H1 (cell line): Measurements from ENCODE around the gene UPK1B. TPM values are rescaled to one million over a fixed set of nuclear protein-coding genes. Genes with fewer than 3 reads are reported as not detected.

Experiments used
- CTCF ChIA-PET: fragments of 300-600 bp; sonication (Branson Sonifier 250); formaldehyde crosslinking; loops from one replicate; lab custom pipeline; 2021; ENCODE audit not compliant: partially characterized antibody; lab: Charles Lee
- POLR2A ChIA-PET: fragments of 300-600 bp; sonication (Branson Sonifier 250); formaldehyde crosslinking; loops from one replicate; lab custom pipeline; 2021; ENCODE audit warnings: inconsistent platforms; ENCODE audit not compliant: partially characterized antibody; lab: Charles Lee
- DNase-seq, 2 experiments: peaks; one replicate each; pipeline versions ENCODE4 v3.0.0 to v3.0.0-alpha.2; 2010 to 2022; ENCODE audit warnings: low spot score in 2 of 2, low read depth in 1 of 2, mixed read lengths in 1 of 2
- FAIRE-seq: peaks from 2 replicates; lab custom pipeline; 2011; peaks lifted over from hg19 to GRCh38; lab: Jason Lieb, UNC
- H2AFZ ChIP-seq: 2 replicates; pipeline ENCODE4 v1.8.1; 2012; ENCODE audit warnings: low read length, inconsistent platforms
- H2AK5ac ChIP-seq: 2 replicates; pipeline ENCODE4 v1.6.1; 2013; ENCODE audit warnings: low read depth, low read length
- H2BK120ac ChIP-seq: replicated peaks from 2 replicates; pipeline ENCODE3; 2013; ENCODE audit warnings: low read depth, low read length, inconsistent platforms
- H2BK12ac ChIP-seq: 2 replicates; pipeline ENCODE4 v1.6.1; 2013; ENCODE audit warnings: low read depth, low read length
- H2BK15ac ChIP-seq: 2 replicates; pipeline ENCODE4 v1.6.1; 2013; ENCODE audit warnings: low read length
- H2BK20ac ChIP-seq: 2 replicates; pipeline ENCODE4 v1.6.1; 2013; ENCODE audit warnings: low read length
- H2BK5ac ChIP-seq: 2 replicates; pipeline ENCODE4 v1.6.1; 2013; ENCODE audit warnings: low read depth, low read length
- H3K14ac ChIP-seq: 2 replicates; pipeline ENCODE4 v1.6.1; 2013; ENCODE audit warnings: inconsistent platforms; ENCODE audit not compliant: insufficient read length
- H3K18ac ChIP-seq: 2 replicates; pipeline ENCODE4 v1.6.1; 2013; ENCODE audit warnings: low read length; ENCODE audit errors: extremely low read depth
- H3K23ac ChIP-seq: 2 replicates; pipeline ENCODE4 v1.6.1; 2013; ENCODE audit warnings: inconsistent platforms; ENCODE audit not compliant: insufficient read length
- H3K23me2 ChIP-seq: 2 replicates; pipeline ENCODE4 v1.6.1; 2013; ENCODE audit warnings: low read depth, low read length
- H3K27ac ChIP-seq: 2 replicates; pipeline ENCODE4 v1.6.1; 2011; ENCODE audit warnings: low read depth, low read length, inconsistent platforms
- H3K27me3 ChIP-seq, 4 experiments: replicated peaks in 1 of 4; 1 replicate in 1 of 4; 2 replicates in 3 of 4; pipeline versions ENCODE4 v1.6.1 to v1.8.1; 2011 to 2013; ENCODE audit warnings: low read length in 3 of 4, mild to moderate bottlenecking in 3 of 4, inconsistent platforms in 2 of 4, mixed read lengths in 2 of 4, moderate library complexity in 1 of 4; ENCODE audit not compliant: control insufficient read depth in 3 of 4, insufficient read depth in 3 of 4; ENCODE audit errors: extremely low read depth in 1 of 4
- H3K36me3 ChIP-seq, 4 experiments: 2 replicates each; pipeline versions ENCODE4 v1.6.1 to v1.8.1; 2011 to 2013; ENCODE audit warnings: mild to moderate bottlenecking in 4 of 4, low read length in 3 of 4, moderate library complexity in 2 of 4, control low read depth in 1 of 4, inconsistent platforms in 1 of 4; ENCODE audit not compliant: insufficient read depth in 4 of 4, control insufficient read depth in 2 of 4
- H3K4ac ChIP-seq: replicated peaks from 2 replicates; pipeline ENCODE3; 2013; ENCODE audit warnings: low read length, low read depth, mixed read lengths, inconsistent platforms; ENCODE audit not compliant: insufficient read length
- H3K4me1 ChIP-seq, 4 experiments: replicated peaks in 1 of 4; 1 replicate in 1 of 4; 2 replicates in 3 of 4; pipeline versions ENCODE4 v1.6.1 to v1.8.1; 2011 to 2013; ENCODE audit warnings: low read length in 3 of 4, inconsistent platforms in 2 of 4, mixed read lengths in 1 of 4; ENCODE audit not compliant: insufficient read depth in 4 of 4, control insufficient read depth in 3 of 4
- H3K4me2 ChIP-seq, 2 experiments: 2 replicates each; pipeline versions ENCODE4 v1.6.1 to v1.8.1; 2011 to 2013; ENCODE audit warnings: low read depth in 2 of 2, low read length in 2 of 2, control low read depth in 1 of 2, inconsistent platforms in 1 of 2, mild to moderate bottlenecking in 1 of 2; ENCODE audit not compliant: insufficient read depth in 1 of 2
- H3K4me3 ChIP-seq, 4 experiments: fragments of 200-600, 300-600 bp in 1 of 4; sonication (generic), shearing (Covaris generic), sonication (Bioruptor Twin) in 1 of 4; 2 replicates each; pipeline versions ENCODE4 v1.5.1 to v1.8.1; 2011 to 2016; ENCODE audit warnings: low read length in 4 of 4, low read depth in 3 of 4, control low read depth in 2 of 4, inconsistent platforms in 2 of 4, mild to moderate bottlenecking in 2 of 4, mixed read lengths in 1 of 4, moderate library complexity in 1 of 4; ENCODE audit not compliant: insufficient read depth in 2 of 4; ENCODE audit errors: extremely low read depth in 1 of 4
- H3K56ac ChIP-seq: replicated peaks from 2 replicates; pipeline ENCODE3; 2013; ENCODE audit warnings: low read depth, mild to moderate bottlenecking, mixed read lengths, low read length, inconsistent platforms; ENCODE audit not compliant: insufficient read length
- H3K79me1 ChIP-seq: 2 replicates; pipeline ENCODE4 v1.6.1; 2013; ENCODE audit warnings: low read depth, low read length, control low read depth
- H3K79me2 ChIP-seq, 2 experiments: 2 replicates each; pipeline versions ENCODE4 v1.6.1 to v1.8.1; 2012 to 2013; ENCODE audit warnings: low read length in 2 of 2, mild to moderate bottlenecking in 2 of 2, inconsistent platforms in 1 of 2; ENCODE audit not compliant: insufficient read depth in 2 of 2, control insufficient read depth in 1 of 2
- H3K9ac ChIP-seq, 4 experiments: replicated peaks in 1 of 4; 1 replicate in 1 of 4; 2 replicates in 3 of 4; pipeline versions ENCODE4 v1.6.1 to v1.8.1; 2011 to 2013; ENCODE audit warnings: low read depth in 3 of 4, low read length in 3 of 4, control low read depth in 2 of 4, mild to moderate bottlenecking in 2 of 4, moderate library complexity in 2 of 4, inconsistent platforms in 1 of 4; ENCODE audit errors: extremely low read depth in 1 of 4
- H3K9me3 ChIP-seq, 2 experiments: 2 replicates each; pipeline versions ENCODE4 v1.6.1 to v1.8.1; 2012 to 2013; ENCODE audit warnings: mild to moderate bottlenecking in 2 of 2, moderate library complexity in 2 of 2, control low read depth in 1 of 2, inconsistent platforms in 1 of 2, low read depth in 1 of 2, low read length in 1 of 2, mixed read lengths in 1 of 2; ENCODE audit not compliant: insufficient read depth in 2 of 2
- H4K20me1 ChIP-seq, 2 experiments: replicated peaks in 1 of 2; 2 replicates each; pipeline versions ENCODE3 to v1.8.1; 2011 to 2013; ENCODE audit warnings: inconsistent platforms in 2 of 2, low read length in 2 of 2, mild to moderate bottlenecking in 1 of 2; ENCODE audit not compliant: insufficient read depth in 2 of 2, control insufficient read depth in 1 of 2
- H4K5ac ChIP-seq: 2 replicates; pipeline ENCODE4 v1.6.1; 2013; ENCODE audit warnings: low read length, low read depth, mixed read lengths, inconsistent platforms; ENCODE audit not compliant: insufficient read length
- H4K8ac ChIP-seq: 2 replicates; pipeline ENCODE4 v1.8.0; 2013; ENCODE audit warnings: mild to moderate bottlenecking, moderate library complexity, low read length, inconsistent platforms; ENCODE audit not compliant: insufficient read depth; ENCODE audit errors: extremely low read depth
- H4K91ac ChIP-seq: replicated peaks from 2 replicates; pipeline ENCODE3; 2013; ENCODE audit warnings: low read length, mixed read lengths, inconsistent platforms; ENCODE audit not compliant: insufficient read length
- KDM1A ChIP-seq: fragments of 200-600, 300-600 bp; sonication (generic); IDR thresholded peaks from 2 replicates; pipeline ENCODE4 v1.7.1; 2016; ENCODE audit warnings: mild to moderate bottlenecking, low read length, borderline replicate concordance
- KDM5A ChIP-seq: fragments of 200-600 bp; IDR thresholded peaks from 2 replicates; pipeline ENCODE4 v1.7.1; 2012; ENCODE audit warnings: mild to moderate bottlenecking, low read length, inconsistent platforms, mixed read lengths
- RNF2 ChIP-seq: fragments of 200-900, 300-1000 bp; sonication (generic); IDR thresholded peaks from 2 replicates; pipeline ENCODE4 v1.7.1; 2016; ENCODE audit warnings: borderline replicate concordance, low read depth, mild to moderate bottlenecking, antibody characterized with exemption, low read length; ENCODE audit not compliant: poor library complexity, severe bottlenecking; ENCODE audit errors: missing control alignments
- SIRT6 ChIP-seq: IDR thresholded peaks from one replicate; pipeline ENCODE4 v1.7.1; 2012; ENCODE audit warnings: low read length, inconsistent platforms
- polyA plus RNA-seq, 7 experiments: library from polyadenylated mRNA; depleted of rRNA in 3 of 7; stranded (reverse) in 5 of 7; unstranded in 2 of 7; fragments of >200 nt in 5 of 7; fragments of 200-250 nt in 2 of 7; gene quantifications; 1 replicate in 5 of 7; 2 replicates in 1 of 7; 4 replicates in 1 of 7; pipeline versions ENCODE4 v1.2.1 to v1.2.3, GENCODE V29; 2011 to 2013; ENCODE audit warnings: missing spikeins in 2 of 7, mixed read lengths in 2 of 7
- total RNA-seq: library from RNA; stranded (reverse); fragmentation: NEBNext Ultra II Directional; extraction: Animal tissue kit (Norgen Biotek cat#: 25700); gene quantifications from 2 replicates; pipeline ENCODE4 v1.2.1, GENCODE V29; 2021

Gene UPK1B
- total and polyA plus RNA-seq, 2 of the 8 experiments (the other 6 are each of a cell fraction or from before 2014, with no cell fraction given), result 0.67 to 0.68 TPM

DNA sequence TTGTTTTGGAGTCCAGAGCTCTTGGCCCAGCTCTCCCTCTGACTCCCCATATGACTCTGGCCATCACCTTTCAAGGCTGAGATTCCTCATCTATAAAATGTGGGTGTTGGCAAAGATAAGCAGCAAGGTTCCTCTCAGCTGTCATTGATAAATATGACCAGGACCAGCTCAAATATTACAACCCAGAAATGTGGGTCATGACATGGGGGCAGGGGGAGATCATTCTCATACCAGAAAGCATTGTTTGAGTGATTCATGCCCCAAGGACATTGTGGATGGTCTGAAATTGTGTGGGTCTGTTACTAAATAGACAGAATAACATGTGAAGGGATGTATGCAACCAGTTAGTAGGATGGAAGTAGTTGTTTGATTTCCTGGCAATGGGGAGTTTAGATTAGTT is 13.9 kb downstream of the UPK1B start:
- no peak overlapping the region for H2BK12ac ChIP-seq
- H3K23me2 ChIP-seq, result no peaks in the 10 kb centered on the region; the same call in 1 of the 2 replicates
- H3K56ac ChIP-seq, result no peak overlapping the region
- H3K36me3 ChIP-seq, result no peaks in the 10 kb centered on the region
- H2BK15ac ChIP-seq, result no peak overlapping the region
- TF ChIP-seq KDM1A, result no peak
- no peak for TF ChIP-seq SIRT6
- no peak for TF ChIP-seq RNF2
- TF ChIP-seq KDM5A, result no peak
- TF ChIP-seq, all 59 proteins: peak for 0
- no peak overlapping the region for H2BK5ac ChIP-seq
- no peak overlapping the region for H3K27ac ChIP-seq
- no peak overlapping the region for H2AK5ac ChIP-seq
- H3K27me3 ChIP-seq, result peaks cover 0 to 3% (median under 1%) of the 10 kb centered on the region in 4 experiments; a peak in 3 of 7 replicates
- no peak overlapping the region for H3K9ac ChIP-seq
- no peak overlapping the region for H3K18ac ChIP-seq
- no peak overlapping the region for H4K5ac ChIP-seq
- DNase-seq (no peak), FAIRE-seq (no peak)
- no peak overlapping the region for H2BK20ac ChIP-seq
- H2AFZ ChIP-seq, result no peak overlapping the region
- no peaks in the 10 kb centered on the region for H3K4me1 ChIP-seq
- no peak overlapping the region for H3K4me3 ChIP-seq
- H3K79me1 ChIP-seq, result no peaks in the 10 kb centered on the region
- no peak overlapping the region for H2BK120ac ChIP-seq
- no peak overlapping the region for H3K23ac ChIP-seq
- no peak overlapping the region for H4K91ac ChIP-seq
- H3K4ac ChIP-seq, result no peak overlapping the region
- ChIA-PET POLR2A (no interaction called here), CTCF (no interaction called here)
- H3K14ac ChIP-seq, result no peak overlapping the region
- no peaks in the 10 kb centered on the region for H3K79me2 ChIP-seq
- H3K4me2 ChIP-seq, result no peak overlapping the region
- H4K8ac ChIP-seq, result no peak overlapping the region
- no peaks in the 10 kb centered on the region for H4K20me1 ChIP-seq
- no peaks in the 10 kb centered on the region for H3K9me3 ChIP-seq
